PC-3 (cell line): ENCODE measurements around the gene SAMD11. TPM values are rescaled to one million over a fixed set of nuclear protein-coding genes. Genes with fewer than 3 reads are reported as not detected.
"Not testable (repeated sequence)": the region's sequence is repeated elsewhere in the genome, so short reads cannot be mapped to it uniquely, and the experiment has no call there.

Experiments used
- ATAC-seq: fragments of 200-7000 bp; cut with Tn5 transposase; 2 replicates; pipeline ENCODE4 v1.9.1; 2020; ENCODE audit warnings: mild to moderate bottlenecking, moderate library complexity
- BruUV-seq: library from RNA; stranded (reverse); fragments of 400-500 nt; replicated peaks from 2 replicates; lab custom pipeline; 2021; lab: Mats Ljungman, UMichigan
- CTCF ChIA-PET: fragments of 300-600 bp; sonication (Branson Sonifier 250); formaldehyde crosslinking; loops from one replicate; lab custom pipeline; 2022; ENCODE audit warnings: antibody characterized with exemption; lab: Charles Lee
- POLR2A ChIA-PET: fragments of 300-600 bp; sonication (Branson Sonifier 250); formaldehyde crosslinking; loops from one replicate; lab custom pipeline; 2022; ENCODE audit warnings: antibody characterized with exemption; ENCODE audit not compliant: unreplicated experiment; lab: Charles Lee
- DNase-seq: peaks from one replicate; pipeline ENCODE4 v3.0.0-alpha.2; 2015
- H2AFZ ChIP-seq: fragments of 300-600 bp; sonication (generic); 2 replicates; pipeline ENCODE4 v1.6.0; 2016; ENCODE audit warnings: antibody characterized with exemption, low read length
- H3F3A ChIP-seq: fragments of 300-600 bp; sonication (generic); one replicate; pipeline ENCODE4 v1.6.0; 2017; ENCODE audit warnings: antibody characterized with exemption, low read length, control low read depth, mild to moderate bottlenecking; ENCODE audit not compliant: unreplicated experiment
- H3K27ac ChIP-seq: fragments of 300-600 bp; sonication (generic); 2 replicates; pipeline ENCODE4 v1.5.1; 2016; ENCODE audit warnings: mild to moderate bottlenecking, low read length
- H3K27me3 ChIP-seq: fragments of 300-600 bp; sonication (generic); 2 replicates; pipeline ENCODE4 v1.6.1; 2016; ENCODE audit warnings: low read length, mixed read lengths
- H3K36me3 ChIP-seq: fragments of 300-600 bp; sonication (generic); 2 replicates; pipeline ENCODE4 v1.6.1; 2016; ENCODE audit warnings: low read depth, mixed run types, low read length, mixed read lengths
- H3K4me1 ChIP-seq: fragments of 300-600 bp; sonication (generic); 2 replicates; pipeline ENCODE4 v1.5.1; 2016; ENCODE audit warnings: low read length; ENCODE audit not compliant: insufficient read depth
- H3K4me2 ChIP-seq: fragments of 300-600 bp; sonication (generic); 2 replicates; pipeline ENCODE4 v1.6.0; 2016; ENCODE audit warnings: low read length
- H3K4me3 ChIP-seq: fragments of 300-600 bp; sonication (generic); 2 replicates; pipeline ENCODE4 v1.5.1; 2016; ENCODE audit warnings: mild to moderate bottlenecking, low read length, mixed read lengths
- H3K79me2 ChIP-seq: fragments of 300-600 bp; sonication (generic); 2 replicates; pipeline ENCODE4 v1.6.1; 2017; ENCODE audit warnings: low read length, mixed read lengths
- H3K9ac ChIP-seq: fragments of 300-600 bp; sonication (generic); 2 replicates; pipeline ENCODE4 v1.6.0; 2016; ENCODE audit warnings: mild to moderate bottlenecking, low read length
- H3K9me2 ChIP-seq: fragments of 300-600 bp; sonication (generic); replicated peaks from 2 replicates; pipeline ENCODE4 v1.6.1; 2016; ENCODE audit warnings: mixed run types, low read length, mixed read lengths
- H3K9me3 ChIP-seq: fragments of 300-600 bp; sonication (generic); 2 replicates; pipeline ENCODE4 v1.6.1; 2016; ENCODE audit warnings: low read length, mixed read lengths
- H4K20me1 ChIP-seq: fragments of 300-600 bp; sonication (generic); 2 replicates; pipeline ENCODE4 v1.6.1; 2016; ENCODE audit warnings: low read length, mixed read lengths
- CTCF ChIP-seq: fragments of 300-600 bp; sonication (generic); conservative IDR thresholded peaks from 2 replicates; pipeline ENCODE4 v1.5.1; 2017; ENCODE audit warnings: antibody characterized with exemption, low read depth, mild to moderate bottlenecking, low read length
- EZH2 ChIP-seq: fragments of 300-600 bp; sonication (generic); IDR thresholded peaks from one replicate; pipeline ENCODE4 v1.6.1; 2017; ENCODE audit warnings: antibody characterized with exemption, mild to moderate bottlenecking, low read length; ENCODE audit not compliant: unreplicated experiment
- EZH2phosphoT487 ChIP-seq: fragments of 300-600 bp; sonication (generic); IDR thresholded peaks from 2 replicates; pipeline ENCODE4 v1.6.1; 2018; ENCODE audit warnings: mild to moderate bottlenecking, antibody characterized with exemption, low read length, borderline replicate concordance
- intact Hi-C: fragments of 100-400 bp; cut with micrococcal nuclease; formaldehyde crosslinking; loops from 2 replicates; pipeline ENCODE4 v1.9.0; 2023
- total RNA-seq: library from RNA; depleted of rRNA; stranded (reverse); fragments of >200 nt; gene quantifications from 2 replicates; pipeline ENCODE4 v1.2.3, GENCODE V29; 2014

SAMD11 gene
- total RNA-seq, 1 experiment from 2014 or later: 5.8 TPM

GRCh38 chr1:983798-984475, 60.2 kb downstream of the SAMD11 start:
- BruUV-seq: no TSS peak
- Histone ChIP-seq H3K79me2 (no peaks in the 10 kb centered on the region), H3K4me1 (peaks cover 19% of the 10 kb centered on the region), H3K9me3 (no peaks in the 10 kb centered on the region), H3K36me3 (no peaks in the 10 kb centered on the region), H3K4me2 (peak overlapping the region; percentile 85), H2AFZ (peak overlapping the region; percentile 69), H3F3A (no peaks in the 10 kb centered on the region), H3K9ac (no peak overlapping the region), H3K9me2 (no peaks in the 10 kb centered on the region), H3K27ac (no peak overlapping the region), H3K27me3 (peaks cover 11% of the 10 kb centered on the region), H4K20me1 (no peaks in the 10 kb centered on the region), H3K4me3 (peak overlapping the region; percentile 64)
- intact Hi-C loops: loop anchor here (2.0 kb wide), 1 partner anchor 79 kb away; no protein-coding TSS in a partner anchor
- ChIA-PET POLR2A (no interaction called here), CTCF (interaction anchor here (0.6 to 3.1 kb wide), 11 partner anchors 17 to 308 kb away, joined by 3 to 23 read pairs (median 6); partner anchors contain the start of gene ISG15)
- TF ChIP-seq EZH2phosphoT487 (no peak), CTCF (peak; percentile 89), EZH2 (no peak)
- DNase-seq (peak; percentile 59), ATAC-seq (peak; percentile 57)

GRCh38 chr1:984476-984814, 60.7 kb downstream of the SAMD11 start:
- peak overlapping the region; percentile 64 for H3K4me3 ChIP-seq
- H3K36me3 ChIP-seq: no peaks in the 10 kb centered on the region
- H3K9me3 ChIP-seq: no peaks in the 10 kb centered on the region
- TF ChIP-seq CTCF: 0 out of 2 replicates have a peak, but pooled peaks have one; percentile 9
- TF ChIP-seq EZH2phosphoT487: no peak
- TF ChIP-seq EZH2: no peak
- H3K27me3 ChIP-seq: peaks cover 11% of the 10 kb centered on the region
- peak overlapping the region; percentile 62; the same call in 1 of the 2 replicates for H2AFZ ChIP-seq
- no peak overlapping the region for H3K27ac ChIP-seq
- no peaks in the 10 kb centered on the region for H3K79me2 ChIP-seq
- ChIA-PET POLR2A (no interaction called here), CTCF (interaction anchor here (0.6 to 1.2 kb wide), 6 partner anchors 18 to 307 kb away, joined by 3 to 14 read pairs (median 5); no protein-coding TSS in a partner anchor)
- no peaks in the 10 kb centered on the region for H3K9me2 ChIP-seq
- intact Hi-C loops: loop anchor here (2.0 kb wide), 1 partner anchor 78 kb away; no protein-coding TSS in a partner anchor
- no peaks in the 10 kb centered on the region for H3F3A ChIP-seq
- BruUV-seq: no TSS peak
- H3K9ac ChIP-seq: no peak overlapping the region
- peak; percentile 12 for ATAC-seq
- no peaks in the 10 kb centered on the region for H4K20me1 ChIP-seq
- H3K4me1 ChIP-seq: peaks cover 19% of the 10 kb centered on the region
- H3K4me2 ChIP-seq: peak overlapping the region; percentile 85
- DNase-seq: no peak

- no peaks in the 10 kb centered on the region for H3K79me2 ChIP-seq
- intact Hi-C loops: loop anchor here (2.0 kb wide), 1 partner anchor 78 kb away; no protein-coding TSS in a partner anchor
- H3K27me3 ChIP-seq: peaks cover 11% of the 10 kb centered on the region
- no peaks in the 10 kb centered on the region for H3K36me3 ChIP-seq
- H3K4me2 ChIP-seq: no peak overlapping the region
- DNase-seq (no peak), ATAC-seq (no peak)
- no peaks in the 10 kb centered on the region for H4K20me1 ChIP-seq
- H3K9me3 ChIP-seq: no peaks in the 10 kb centered on the region
- POLR2A ChIA-PET: no interaction called here
- H3K27ac ChIP-seq: no peak overlapping the region
- peaks cover 19% of the 10 kb centered on the region for H3K4me1 ChIP-seq
- no peak overlapping the region for H3K9ac ChIP-seq
- no peak overlapping the region for H2AFZ ChIP-seq
- CTCF ChIA-PET: interaction anchor here (1.0 to 1.2 kb wide), 2 partner anchors 79 to 83 kb away, joined by 6 to 14 read pairs; no protein-coding TSS in a partner anchor
- BruUV-seq: no TSS peak
- no peak overlapping the region for H3K4me3 ChIP-seq
- no peaks in the 10 kb centered on the region for H3K9me2 ChIP-seq
- no peaks in the 10 kb centered on the region for H3F3A ChIP-seq
- no peak for TF ChIP-seq EZH2phosphoT487
- TF ChIP-seq EZH2: no peak
These were observed 61.4 kb downstream of the SAMD11 start for GRCh38 chr1:985126-985525.

- H3K79me2 ChIP-seq, H3K27ac ChIP-seq, DNase-seq, H3K4me2 ChIP-seq, ATAC-seq, H3K4me3 ChIP-seq, H3K9me3 ChIP-seq, intact Hi-C loops, H3K27me3 ChIP-seq, POLR2A ChIA-PET, H4K20me1 ChIP-seq, BruUV-seq, H3K4me1 ChIP-seq, H3K9ac ChIP-seq, H3K9me2 ChIP-seq, H3F3A ChIP-seq, H2AFZ ChIP-seq, CTCF ChIA-PET, H3K36me3 ChIP-seq: not testable (repeated sequence)
These were observed 64.3 kb downstream of the SAMD11 start for GRCh38 chr1:988061-988460.

GRCh38 chr1:991275-991674, 67.6 kb downstream of the SAMD11 start:
- CTCF ChIA-PET, BruUV-seq, H3K4me2 ChIP-seq, H3K79me2 ChIP-seq, H3K36me3 ChIP-seq, H2AFZ ChIP-seq, H3K27me3 ChIP-seq, H3K4me3 ChIP-seq, H3K9me2 ChIP-seq, H3K9ac ChIP-seq, POLR2A ChIA-PET, ATAC-seq, H4K20me1 ChIP-seq, H3K4me1 ChIP-seq, H3K27ac ChIP-seq, intact Hi-C loops, H3F3A ChIP-seq, DNase-seq, H3K9me3 ChIP-seq: not testable (repeated sequence)
